Measurements from ENCODE around the gene SLC43A3.
"Not testable (repeated sequence)": the region's sequence is repeated elsewhere in the genome, so short reads cannot be mapped to it uniquely, and the experiment has no call there.

Gene SLC43A3

DNA sequence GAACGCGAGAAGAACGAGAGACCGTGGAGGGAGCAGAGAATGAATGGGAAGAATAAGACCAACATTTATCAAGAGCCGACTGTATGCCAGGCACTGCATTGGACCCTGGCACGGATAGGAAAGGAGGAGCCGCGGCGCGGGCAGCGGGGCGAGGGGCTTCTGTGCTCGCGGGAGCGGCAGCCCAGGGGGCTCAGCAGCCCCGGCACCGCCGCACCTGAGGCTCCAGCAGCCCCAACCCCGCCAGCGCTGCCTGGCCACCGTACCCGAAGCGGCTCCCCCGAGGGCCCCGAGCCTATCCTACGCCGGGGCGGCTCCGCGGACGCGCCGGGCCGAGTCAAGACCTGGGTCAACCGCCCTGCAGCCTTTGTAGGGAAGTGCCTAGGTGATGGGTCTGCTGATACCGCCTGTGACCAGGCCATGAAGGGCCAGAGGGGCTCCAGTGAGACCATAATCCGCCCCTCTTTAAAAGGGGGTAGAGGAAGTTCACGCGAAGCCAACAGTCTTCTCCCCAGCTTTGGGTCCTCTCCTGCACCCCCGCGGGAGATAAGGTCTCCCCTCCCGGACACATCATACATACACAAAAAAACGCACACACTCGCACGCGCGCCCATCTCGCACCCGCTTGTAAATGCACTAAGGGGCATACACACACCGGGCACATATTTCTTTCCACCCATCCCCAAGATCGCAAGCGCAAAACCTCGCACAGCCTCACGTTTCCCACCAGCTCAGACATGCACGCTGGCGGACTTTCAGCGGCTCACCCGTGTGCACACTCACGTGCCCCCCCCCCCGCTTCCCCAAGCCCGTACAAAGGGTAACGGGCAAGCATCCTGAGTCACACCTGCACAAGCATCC, 32.5 kb upstream of the SLC43A3 start:
- no peak for DNase-seq

DNA sequence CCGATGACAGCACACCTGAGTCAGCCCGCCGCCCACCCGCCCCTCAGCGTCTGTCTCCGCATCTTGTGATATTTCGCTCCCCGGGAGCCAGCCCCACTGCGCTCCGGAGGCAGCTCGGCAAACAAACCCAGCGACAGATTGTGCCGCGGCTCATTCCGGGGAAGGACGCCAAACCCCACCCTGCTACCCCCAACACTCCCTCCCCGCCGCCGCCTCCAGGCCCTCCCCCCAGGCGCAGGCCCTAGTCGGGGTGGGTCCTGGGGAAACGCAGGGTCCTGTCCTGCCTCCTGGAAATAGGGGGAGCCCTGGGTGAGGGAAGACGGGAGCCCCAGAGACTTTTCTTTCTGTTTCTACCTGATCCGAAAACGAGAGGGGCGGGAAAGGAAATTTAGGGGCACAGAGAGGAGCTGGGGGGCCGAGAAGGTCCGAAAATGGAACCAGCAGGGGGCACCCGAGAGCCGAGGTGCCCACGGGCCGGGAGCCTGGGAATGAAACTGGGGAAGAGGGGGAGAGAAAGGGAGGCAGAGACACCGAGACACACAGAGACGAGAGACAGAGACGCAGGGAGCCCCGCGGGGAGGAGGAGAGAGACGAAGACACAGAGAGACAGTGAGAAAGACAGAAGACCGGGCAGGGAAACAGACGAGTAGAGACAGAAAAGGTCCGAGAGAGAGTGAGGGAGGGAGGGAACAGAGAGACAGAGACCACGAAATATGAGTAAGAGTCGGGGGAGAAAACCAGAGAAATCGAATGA, 31.7 kb upstream of the SLC43A3 start:
- DNase-seq, result peak; percentile 67

GRCh38 chr11:57458060-57458409, 31.1 kb upstream of the SLC43A3 start:
- DNase-seq, result peak; percentile 46

DNA sequence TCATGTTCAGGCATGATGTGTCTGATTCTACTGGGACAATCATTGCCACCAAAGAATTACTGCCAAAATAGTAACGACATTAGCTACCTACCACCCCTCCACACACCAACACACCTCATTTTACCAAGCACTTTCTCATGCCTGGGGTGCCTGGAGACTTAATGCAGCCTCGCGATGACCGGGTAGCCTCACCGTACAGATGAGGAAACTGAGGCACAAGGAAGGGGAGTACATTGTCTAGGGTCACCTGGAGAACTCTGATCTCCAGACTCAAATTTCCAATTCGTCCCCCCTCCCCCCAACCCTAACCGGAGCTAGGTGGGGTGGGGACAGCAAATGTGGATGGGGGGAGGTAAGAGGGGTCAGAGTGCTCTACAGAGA, 30.7 kb upstream of the SLC43A3 start:
- no peak for DNase-seq

DNA sequence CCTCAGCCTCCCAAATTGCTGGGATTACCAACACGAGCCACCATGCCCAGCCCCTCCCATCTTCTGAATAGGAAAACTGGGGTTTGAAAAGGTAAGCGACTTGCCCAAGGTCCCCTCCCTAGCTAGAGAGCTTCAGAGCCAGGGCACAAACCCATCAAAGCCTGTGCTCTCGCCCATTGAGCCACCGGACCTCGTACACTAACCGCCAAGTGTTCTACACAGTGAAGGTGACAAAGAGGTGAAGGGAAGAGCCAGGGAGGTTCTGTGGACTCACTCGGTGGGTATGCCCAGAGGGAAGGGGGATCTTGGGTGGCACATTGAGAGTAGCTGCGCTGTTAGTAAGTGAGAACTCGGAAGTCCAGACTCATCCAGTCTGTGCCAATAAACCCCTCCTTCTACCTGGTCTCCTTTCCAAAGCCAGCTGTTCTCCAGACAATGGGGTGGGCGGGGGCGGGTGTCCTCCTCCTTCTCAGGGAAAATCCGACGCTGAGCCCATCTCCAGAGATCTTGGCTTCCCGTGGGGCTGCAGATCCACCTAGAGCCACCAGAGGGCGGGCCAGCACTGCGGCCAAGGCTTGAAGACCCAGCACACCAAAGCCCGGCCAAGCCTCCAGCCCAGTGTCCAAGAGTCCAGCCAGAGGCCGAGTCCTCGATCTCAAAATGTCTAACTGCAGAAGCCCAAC, 30.2 kb upstream of the SLC43A3 start:
- DNase-seq, result peak; percentile 77

DNA sequence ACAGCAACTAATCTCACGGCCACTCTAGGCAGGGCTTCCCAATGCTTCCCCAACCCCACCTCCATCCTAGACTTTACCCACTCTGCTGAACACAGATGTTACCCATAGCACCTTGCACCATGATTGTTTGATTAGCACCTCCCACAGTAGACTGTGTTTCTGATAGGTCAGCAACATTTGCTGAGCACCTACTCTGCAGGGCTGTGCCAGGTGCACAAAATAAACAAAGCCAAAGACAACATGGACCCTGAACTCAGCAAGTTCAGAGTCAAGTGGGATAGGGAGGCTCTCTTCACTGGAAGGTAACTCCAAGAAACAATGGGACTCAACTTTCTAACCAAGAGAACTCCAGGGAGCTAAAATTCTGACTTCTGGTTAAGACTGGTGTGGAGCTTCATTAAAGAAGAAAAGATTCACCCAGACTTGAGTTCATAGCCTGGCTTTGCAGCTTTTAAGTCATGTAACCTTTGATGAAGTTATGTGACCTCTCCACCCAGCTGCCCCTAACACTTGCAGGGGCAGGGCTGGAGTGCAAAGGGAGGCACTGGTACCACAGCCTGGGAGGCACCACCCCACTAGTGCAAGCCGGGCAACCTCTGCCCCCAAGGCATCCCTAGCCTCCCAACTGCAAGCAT, 26.7 kb upstream of the SLC43A3 start:
- DNase-seq, result no peak

GRCh38 chr11:57446055-57446454, 19.1 kb upstream of the SLC43A3 start:
- DNase-seq, result no peak

DNA sequence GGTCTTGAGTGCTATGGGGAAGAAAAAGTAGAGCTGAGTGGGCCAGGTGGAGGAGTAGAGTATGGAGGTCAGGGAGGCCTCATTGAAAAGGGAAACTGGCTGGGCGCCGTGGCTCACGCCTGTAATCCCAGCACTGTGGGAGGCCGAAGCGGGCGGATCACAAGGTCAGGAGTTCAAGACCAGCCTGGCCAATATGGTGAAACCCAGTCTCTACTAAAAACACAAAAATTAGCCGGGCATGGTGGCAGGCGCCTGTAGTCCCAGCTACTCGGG, 18.1 kb upstream of the SLC43A3 start:
- not testable (repeated sequence) for DNase-seq

- DNase-seq, result no peak
Observed at GRCh38 chr11:57444362-57445121, 17.6 kb upstream of the SLC43A3 start.

DNA sequence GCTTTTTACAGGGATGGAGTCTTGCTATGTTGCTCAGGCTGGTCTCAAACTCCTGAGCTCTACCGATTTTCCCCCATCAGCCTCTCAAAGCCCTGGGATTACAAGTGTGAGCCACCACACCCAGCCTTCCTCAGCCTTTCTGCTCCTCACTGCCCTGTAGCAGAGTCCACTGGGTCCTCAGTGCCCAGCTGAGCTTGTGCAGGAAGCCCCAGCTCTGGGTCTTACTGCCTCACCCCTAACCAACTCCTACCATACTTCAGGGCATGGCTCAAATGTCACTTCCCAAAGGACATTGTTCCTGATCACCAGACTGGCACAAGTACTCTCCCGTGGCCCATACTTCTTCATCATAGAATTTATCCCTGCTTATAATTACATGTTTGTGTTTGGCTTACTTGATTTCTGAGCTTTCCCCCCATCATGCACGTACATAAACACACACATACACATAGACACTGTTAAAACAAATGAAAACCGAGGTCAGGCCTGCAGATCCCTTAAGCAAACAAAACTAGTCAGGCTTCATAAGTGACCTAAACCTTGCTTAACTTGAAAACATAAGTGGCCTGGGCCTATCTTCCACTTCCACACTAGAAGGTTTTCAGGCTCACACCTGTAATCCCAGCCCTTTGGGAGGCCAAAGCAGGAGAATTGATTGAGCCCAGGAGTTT, 14.0 kb upstream of the SLC43A3 start:
- no peak for DNase-seq

DNA sequence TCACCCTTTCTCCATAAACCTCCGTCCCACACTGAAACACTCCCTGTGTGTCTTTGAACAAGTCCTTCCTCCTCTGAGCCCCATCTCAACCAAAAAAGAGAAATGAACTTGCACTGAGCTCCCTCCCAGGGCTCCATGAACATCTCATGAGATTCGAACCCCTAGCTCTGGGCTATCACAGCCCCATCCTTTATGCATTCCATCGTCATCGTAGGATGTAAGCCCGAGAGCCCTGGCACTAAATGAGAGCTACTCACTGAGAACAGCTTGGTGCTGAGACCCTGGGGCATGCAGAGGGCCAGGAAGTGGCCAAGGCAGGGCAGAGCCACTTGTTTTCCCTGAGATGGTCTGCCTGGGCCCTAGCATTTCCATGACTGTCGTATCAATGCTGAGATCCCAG, 12.9 kb upstream of the SLC43A3 start:
- DNase-seq, result no peak

DNA sequence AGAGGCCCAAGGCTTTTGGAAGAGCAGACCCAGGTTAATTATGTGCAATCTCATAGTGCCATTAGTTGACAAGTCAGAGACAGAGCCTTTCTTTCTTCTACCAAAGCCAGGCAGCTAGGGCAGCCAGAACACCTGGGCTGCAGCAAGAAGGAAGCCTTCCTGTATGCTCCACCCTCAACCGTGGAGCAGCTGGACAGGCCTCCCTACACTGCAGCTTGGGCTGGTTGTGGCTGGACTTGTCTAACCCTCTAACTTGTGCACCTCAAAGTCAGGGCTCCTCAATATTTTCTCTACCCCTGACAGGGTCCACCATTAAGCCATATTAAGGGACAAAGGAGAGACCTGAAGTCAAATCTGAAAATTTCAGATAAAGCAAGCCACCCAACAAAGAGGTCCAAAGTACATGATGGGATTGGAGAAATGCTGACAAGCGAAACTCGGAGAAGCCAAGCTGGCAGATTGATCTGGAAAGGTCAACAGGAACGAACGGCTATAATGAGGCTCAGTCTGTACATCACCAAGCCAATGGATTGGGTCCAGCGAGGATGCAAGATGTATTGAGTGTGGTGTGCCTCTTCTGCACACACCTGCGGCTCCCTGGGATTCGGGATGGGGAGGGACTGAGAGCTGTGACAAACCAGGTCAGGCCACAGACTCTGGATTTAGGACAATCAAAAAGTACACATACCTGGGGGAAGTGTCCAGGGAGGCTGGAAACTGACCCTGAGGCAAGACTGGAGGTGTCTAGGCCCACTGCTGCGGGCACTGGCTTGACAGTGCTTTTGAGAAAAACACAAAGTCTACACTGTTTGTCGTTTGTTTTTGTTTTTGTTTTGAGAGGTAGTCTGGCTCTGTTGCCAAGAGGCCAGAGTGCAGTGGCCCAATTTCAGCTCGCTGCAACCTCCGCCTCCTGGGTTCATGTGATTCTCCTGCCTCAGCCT, 11.7 kb upstream of the SLC43A3 start:
- DNase-seq, result no peak

DNA sequence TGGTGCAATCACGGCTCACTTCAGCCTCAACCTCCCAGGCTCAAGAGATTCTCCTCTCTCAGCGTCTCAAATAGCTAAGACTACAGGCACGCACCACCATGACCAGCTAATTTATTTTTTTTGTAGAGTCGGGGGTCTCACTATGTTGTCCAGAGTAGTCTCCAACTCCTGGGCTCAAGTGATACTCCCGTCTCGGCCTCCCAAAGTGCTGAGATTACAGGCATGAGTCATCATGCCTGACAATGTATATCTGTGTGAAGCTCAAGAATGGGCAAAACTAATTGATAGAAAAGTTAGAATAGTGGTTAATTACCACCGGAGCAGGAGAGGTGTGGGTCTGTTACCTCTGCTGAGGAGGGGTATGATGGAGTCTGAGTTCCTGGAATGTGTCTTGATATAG, 9.1 kb upstream of the SLC43A3 start:
- no peak for DNase-seq

DNA sequence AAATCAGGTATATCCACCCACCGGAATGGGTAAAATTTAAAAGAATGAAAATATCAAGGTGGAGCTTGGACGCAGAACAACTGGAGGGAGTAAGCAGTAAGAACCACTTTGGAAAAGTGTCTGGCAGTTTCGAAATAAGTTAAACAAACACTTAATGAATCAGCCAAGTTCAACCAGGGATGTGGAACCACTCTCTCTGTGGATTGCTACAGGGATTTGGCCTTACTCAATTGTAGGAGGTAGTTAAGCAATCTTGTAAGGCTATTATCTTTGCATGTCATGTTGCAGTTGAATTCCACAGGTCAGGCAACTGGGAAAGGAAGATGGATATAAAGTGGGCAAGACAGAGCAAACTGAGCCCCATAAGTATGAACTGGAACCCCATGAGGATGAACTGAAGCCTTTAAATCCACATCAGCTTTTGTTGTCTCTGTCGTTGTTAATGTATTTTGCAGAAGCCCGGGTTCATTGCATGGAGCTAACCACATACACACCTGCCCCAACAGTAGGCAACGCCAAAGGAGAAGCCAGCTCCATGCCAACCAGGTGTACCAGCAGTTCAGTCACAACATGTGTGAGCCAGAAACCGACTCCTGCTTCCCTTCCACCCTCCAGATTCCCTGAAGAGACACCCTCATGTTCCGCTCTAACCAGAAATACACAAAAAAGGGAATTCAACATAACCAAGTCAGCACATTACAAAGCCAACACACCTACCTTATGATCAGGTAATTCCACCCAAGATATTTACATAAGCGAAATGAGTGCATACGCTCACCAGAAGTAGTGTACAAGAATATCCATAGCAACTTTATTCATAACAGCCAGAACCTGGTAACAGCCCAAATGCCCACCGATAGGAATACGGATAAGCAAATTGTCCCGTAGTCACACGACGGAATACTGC, 8.0 kb upstream of the SLC43A3 start:
- no peak for DNase-seq

DNA sequence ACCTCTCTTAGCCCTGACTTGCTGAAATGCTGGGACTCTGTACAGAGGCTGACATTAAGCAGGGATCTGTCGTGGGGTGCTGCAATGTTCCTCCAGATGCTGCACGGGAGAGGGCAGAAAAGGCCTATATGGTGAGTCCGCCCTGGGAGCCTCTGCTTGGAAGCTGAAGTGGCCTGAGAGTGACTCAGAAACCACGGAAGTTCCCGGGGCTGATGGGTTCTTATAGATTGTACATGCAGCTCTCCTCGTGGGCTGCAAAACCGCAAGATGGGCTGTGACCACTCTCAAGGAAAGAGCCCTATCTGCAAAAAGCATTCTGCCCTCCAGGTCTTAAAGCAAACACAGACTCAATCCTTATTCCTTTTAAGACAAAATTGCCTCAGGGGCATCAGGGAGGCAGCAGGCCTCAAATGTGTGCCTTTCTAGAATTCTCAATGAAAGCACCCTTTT, 5.8 kb upstream of the SLC43A3 start:
- DNase-seq, result no peak

DNA sequence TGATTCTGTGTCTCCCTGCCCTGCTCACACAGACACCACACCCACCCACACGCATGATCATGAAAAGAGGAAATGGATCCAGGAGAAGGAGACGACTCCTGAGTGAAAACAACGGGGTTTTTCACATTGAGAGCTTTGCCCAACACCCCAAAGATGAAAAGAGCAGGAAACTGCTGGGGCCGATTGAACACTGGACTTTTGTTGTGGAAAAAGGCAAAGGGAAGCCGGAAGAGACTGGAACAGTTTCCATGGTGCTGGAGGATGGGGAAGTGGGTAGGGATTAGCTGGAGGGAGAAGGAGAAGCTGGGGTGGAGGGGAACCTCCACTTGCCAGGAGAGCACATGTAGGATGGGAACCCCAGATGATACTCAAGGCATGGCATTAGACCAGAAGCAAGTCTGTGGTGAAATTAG, 5.2 kb upstream of the SLC43A3 start:
- no peak for DNase-seq

DNA sequence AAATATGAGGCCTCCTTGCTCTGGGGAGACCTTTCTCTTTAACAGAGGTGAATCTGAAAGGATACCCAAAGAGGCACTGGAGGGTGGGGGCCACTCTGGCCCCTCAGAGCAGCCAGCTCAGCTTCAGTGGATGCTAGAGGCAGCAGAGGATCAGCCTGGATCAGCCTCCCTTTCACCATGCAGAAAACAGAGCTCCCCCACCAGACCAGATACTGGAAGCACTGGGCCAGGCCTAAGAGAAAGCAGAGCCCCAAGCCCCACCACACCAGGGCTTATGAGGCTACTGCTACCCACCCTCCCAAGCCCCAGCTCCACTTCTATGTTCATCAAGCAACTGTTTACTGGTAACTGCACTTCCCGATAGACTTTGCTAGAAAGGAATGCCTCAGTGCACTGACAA, 4.0 kb upstream of the SLC43A3 start:
- no peak for DNase-seq

GRCh38 chr11:57429946-57430345, 3.0 kb upstream of the SLC43A3 start:
- no peak for DNase-seq

- no peak for DNase-seq
Observed at GRCh38 chr11:57428643-57429042, 1.7 kb upstream of the SLC43A3 start.

DNA sequence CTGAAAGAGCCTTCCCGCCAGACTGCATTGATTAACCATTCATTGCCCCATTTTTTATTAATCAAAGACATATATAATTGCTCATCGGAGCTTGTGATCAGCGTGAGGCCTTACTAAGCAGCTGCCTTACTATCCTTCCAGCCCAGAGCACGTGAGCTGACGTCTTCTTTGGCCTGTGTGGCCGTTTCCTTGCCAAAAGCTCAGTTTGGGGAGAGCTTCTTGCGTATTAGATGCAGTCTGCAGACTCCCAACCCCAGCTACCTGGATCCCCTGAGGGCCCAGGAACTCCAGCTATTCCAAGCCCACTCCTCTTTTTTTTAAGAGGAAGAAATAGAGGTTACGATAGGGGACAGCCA, 784 bp upstream of the SLC43A3 start:
- no peak for DNase-seq
